ENCODE results near the gene KAT2A.

The KAT2A gene

DNA sequence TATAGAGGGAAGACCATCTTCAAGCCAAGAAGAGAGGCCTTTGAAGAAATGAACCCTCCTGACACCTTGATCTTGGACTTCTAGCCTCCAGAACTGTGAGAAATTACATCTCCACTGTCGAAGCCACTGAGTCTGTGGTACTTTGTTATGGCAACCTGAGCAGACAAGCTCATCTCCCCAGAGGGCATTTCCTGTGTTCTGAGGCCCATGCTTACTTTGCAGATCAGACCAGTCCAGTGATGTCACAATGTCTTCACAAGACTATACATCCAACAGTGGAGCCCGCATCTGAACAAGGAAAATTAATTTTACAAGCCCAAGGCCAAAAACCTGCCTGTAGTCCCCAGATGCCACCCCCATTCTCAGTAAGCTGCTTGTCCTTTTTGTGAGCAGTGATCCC, 56.0 kb downstream of the KAT2A start:
- DNase-seq, result no peak
